Measurements from ENCODE around the gene FAM216B. TPM values are rescaled to one million over a fixed set of nuclear protein-coding genes. Genes with fewer than 3 reads are reported as not detected.

Gene FAM216B
- total RNA-seq, 2 experiments from 2014 or later, result not detected

DNA sequence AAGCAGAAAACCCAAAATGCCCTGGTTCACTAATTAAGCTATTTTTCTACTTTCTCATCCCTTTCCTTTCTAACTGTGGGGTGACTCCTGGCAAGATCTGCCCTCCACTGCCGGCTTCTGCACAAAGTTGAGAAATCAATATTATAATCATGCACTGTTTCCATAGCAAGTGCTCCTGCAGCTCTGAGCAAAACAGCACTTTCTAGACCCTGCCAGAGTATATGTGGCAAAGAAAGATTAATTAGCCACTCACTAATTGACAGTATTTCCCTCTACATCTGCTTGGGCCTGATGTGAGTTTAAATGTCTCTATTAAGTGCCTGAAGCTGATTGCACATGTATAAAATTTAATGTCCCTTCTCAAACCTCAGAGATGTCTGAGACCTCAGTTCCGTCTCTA is 39.5 kb upstream of the FAM216B start:
- TF ChIP-seq CTCF (IDR thresholded peaks at IDR 0.05), result no peak
- no peak for ATAC-seq
- Mint-ChIP-seq H3K36me3 (ENCODE audit: low read depth) (no peaks in the 10 kb centered on the region), H3K4me1 (ENCODE audit: low read depth) (no peaks in the 10 kb centered on the region), H3K27ac (no peak overlapping the region), H3K27me3 (peaks cover 7% of the 10 kb centered on the region), H3K9me3 (no peaks in the 10 kb centered on the region), H3K4me3 (no peak overlapping the region)
- POLR2A ChIA-PET, result interaction anchor here (0.8 to 0.9 kb wide), 2 partner anchors 11 to 163 kb away, joined by 3 read pairs; no protein-coding TSS in a partner anchor
- no peak for DNase-seq
- intact Hi-C loops (cut with micrococcal nuclease), result no loop called here
- CTCF ChIA-PET, result interaction anchor here (0.8 to 1.6 kb wide), 3 partner anchors 10 to 230 kb away, joined by 3 to 4 read pairs (median 3); no protein-coding TSS in a partner anchor

GRCh38 chr13:42745655-42746054 is 35.7 kb upstream of the FAM216B start:
- POLR2A ChIA-PET, result no interaction called here
- peaks cover 15% of the 10 kb centered on the region for H3K27me3 Mint-ChIP-seq
- CTCF ChIA-PET, result interaction anchor here (1.2 kb wide), 1 partner anchor 151 kb away, joined by 4 read pairs; no protein-coding TSS in a partner anchor
- no peak for TF ChIP-seq CTCF (IDR thresholded peaks at IDR 0.05)
- no peak overlapping the region for H3K4me3 Mint-ChIP-seq
- H3K4me1 Mint-ChIP-seq (ENCODE audit: low read depth), result no peaks in the 10 kb centered on the region
- no peaks in the 10 kb centered on the region for H3K36me3 Mint-ChIP-seq (ENCODE audit: low read depth)
- ATAC-seq (no peak), DNase-seq (no peak)
- intact Hi-C loops (cut with micrococcal nuclease), result no loop called here
- H3K9me3 Mint-ChIP-seq, result no peaks in the 10 kb centered on the region
- H3K27ac Mint-ChIP-seq, result no peak overlapping the region

DNA sequence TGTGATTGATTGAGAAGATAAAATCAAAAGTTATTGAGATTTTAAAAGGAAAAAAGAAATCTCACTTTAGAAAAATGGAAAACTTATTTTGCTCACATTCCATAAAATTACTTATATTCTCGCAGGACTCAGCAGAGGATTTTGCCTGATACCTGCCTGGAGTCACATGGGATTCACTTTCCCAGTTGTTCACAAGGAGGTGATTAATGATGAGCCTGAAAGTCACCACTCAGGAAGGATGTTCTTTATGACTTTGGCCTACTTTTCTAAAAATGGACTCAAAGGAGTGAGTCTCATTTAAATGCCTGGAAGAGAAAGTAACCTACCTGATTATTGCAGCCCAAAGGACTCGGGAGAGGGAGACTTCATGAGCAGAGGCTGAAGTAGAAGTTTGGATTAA is 34.5 kb upstream of the FAM216B start:
- intact Hi-C loops (cut with micrococcal nuclease), result no loop called here
- ATAC-seq, result no peak
- CTCF ChIA-PET, result no interaction called here

GRCh38 chr13:42747399-42747873 is 33.9 kb upstream of the FAM216B start:
- peaks cover 19% of the 10 kb centered on the region for H3K27me3 Mint-ChIP-seq
- H3K36me3 Mint-ChIP-seq (ENCODE audit: low read depth), result no peaks in the 10 kb centered on the region
- H3K4me3 Mint-ChIP-seq, result no peak overlapping the region
- ChIA-PET POLR2A (no interaction called here), CTCF (no interaction called here)
- no peak overlapping the region for H3K27ac Mint-ChIP-seq
- TF ChIP-seq CTCF (IDR thresholded peaks at IDR 0.05), result no peak
- no peak for ATAC-seq
- DNase-seq, result no peak
- H3K4me1 Mint-ChIP-seq (ENCODE audit: low read depth), result peaks cover 4% of the 10 kb centered on the region
- intact Hi-C loops (cut with micrococcal nuclease), result no loop called here
- no peaks in the 10 kb centered on the region for H3K9me3 Mint-ChIP-seq

More for the DNA sequence above, 34.5 kb upstream of the FAM216B start:
- no peak overlapping the region for H3K27ac Mint-ChIP-seq
- no peak for DNase-seq
- TF ChIP-seq CTCF (IDR thresholded peaks at IDR 0.05), result no peak
- peaks cover 19% of the 10 kb centered on the region for H3K27me3 Mint-ChIP-seq
- H3K4me3 Mint-ChIP-seq, result no peak overlapping the region
- no peaks in the 10 kb centered on the region for H3K36me3 Mint-ChIP-seq (ENCODE audit: low read depth)
- peaks cover 4% of the 10 kb centered on the region for H3K4me1 Mint-ChIP-seq (ENCODE audit: low read depth)
- H3K9me3 Mint-ChIP-seq, result no peaks in the 10 kb centered on the region
- POLR2A ChIA-PET, result no interaction called here

DNA sequence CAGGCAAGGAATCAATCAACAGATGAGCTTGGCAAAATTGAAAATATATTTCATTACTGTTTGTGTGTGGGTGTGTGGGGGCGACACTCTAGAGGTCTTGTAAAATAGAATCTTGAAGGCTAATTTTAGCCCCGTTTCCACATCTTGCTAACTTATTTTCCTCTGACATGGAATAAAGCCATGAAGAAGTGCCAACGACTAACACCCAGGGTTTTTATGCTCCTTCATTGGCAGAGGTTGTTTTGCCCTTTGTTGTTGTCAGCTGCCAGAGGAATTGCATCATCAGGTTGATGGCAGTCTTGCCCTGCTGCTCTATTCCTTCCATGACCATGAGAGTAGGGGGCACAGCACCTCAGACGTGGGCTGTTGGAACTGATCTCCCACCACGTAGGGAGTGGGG is 30.6 kb upstream of the FAM216B start:
- H3K27me3 Mint-ChIP-seq, result peaks cover 18% of the 10 kb centered on the region
- DNase-seq (no peak), ATAC-seq (no peak)
- POLR2A ChIA-PET, result interaction anchor here (0.7 kb wide), 1 partner anchor 330 kb away, joined by 3 read pairs; no protein-coding TSS in a partner anchor
- CTCF ChIA-PET, result no interaction called here
- H3K36me3 Mint-ChIP-seq (ENCODE audit: low read depth), result no peaks in the 10 kb centered on the region
- peaks cover 4% of the 10 kb centered on the region for H3K4me1 Mint-ChIP-seq (ENCODE audit: low read depth)
- intact Hi-C loops (cut with micrococcal nuclease), result no loop called here
- H3K4me3 Mint-ChIP-seq, result no peak overlapping the region
- no peak for TF ChIP-seq CTCF (IDR thresholded peaks at IDR 0.05)
- H3K27ac Mint-ChIP-seq, result no peak overlapping the region
- no peaks in the 10 kb centered on the region for H3K9me3 Mint-ChIP-seq

Data from activated CD8-positive, alpha-beta T cell treated with anti-CD3 and anti-CD28 coated beads for 36 hours (primary cell).